ENCODE measurements around the gene ALDH1L1. TPM values are rescaled to one million over a fixed set of nuclear protein-coding genes. Genes with fewer than 3 reads are reported as not detected.

ALDH1L1 gene
- total RNA-seq, 2 experiments from 2014 or later = not detected

DNA sequence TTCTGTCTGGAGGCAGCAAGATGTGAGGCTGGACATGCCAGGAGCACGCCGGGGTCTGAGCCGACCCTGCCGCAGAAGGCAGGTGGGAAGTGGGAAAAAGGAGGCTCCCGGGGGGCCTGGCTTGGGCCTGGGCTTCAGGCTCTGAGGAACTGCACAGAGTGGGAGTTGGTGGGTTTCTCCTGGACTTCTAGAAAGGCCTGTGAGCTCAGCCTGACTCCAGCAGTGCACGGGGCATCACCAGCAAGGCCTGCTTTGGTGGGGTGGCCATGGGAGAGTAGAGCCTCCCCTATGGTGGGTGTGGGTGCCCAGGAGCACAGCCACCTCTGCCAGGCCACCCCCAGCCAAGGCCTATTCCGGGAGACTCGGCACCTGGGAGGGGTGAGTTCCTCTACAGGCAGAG, 78.4 kb downstream of the ALDH1L1 start:
- Histone ChIP-seq H3K27me3 (ENCODE audit: control insufficient read depth in 1 of 2, insufficient read depth in 2 of 2, low read length in 2 of 2) (no peaks in the 10 kb centered on the region), H3K4me1 (ENCODE audit: insufficient read depth, low read length) (no peaks in the 10 kb centered on the region), H3K27ac (ENCODE audit: low read depth in 1 of 2, low read length in 2 of 2) (no peak overlapping the region), H3K9me3 (ENCODE audit: control insufficient read depth in 1 of 2, insufficient read depth in 1 of 2, low read length in 2 of 2) (peaks cover 7 to 9% of the 10 kb centered on the region in 2 experiments), H3K4me3 (ENCODE audit: low read length) (no peak overlapping the region), H3K36me3 (ENCODE audit: insufficient read depth, low read length) (no peaks in the 10 kb centered on the region)
- H3K36me3 Mint-ChIP-seq (ENCODE audit: low read depth) = no peaks in the 10 kb centered on the region
- no peaks in the 10 kb centered on the region for H3K4me1 Mint-ChIP-seq (ENCODE audit: low read depth)
- H3K27me3 Mint-ChIP-seq = no peaks in the 10 kb centered on the region
- ChIA-PET CTCF (no interaction called here), POLR2A (interaction anchor here (1.1 kb wide), 1 partner anchor 111 kb away, joined by 3 read pairs; no protein-coding TSS in a partner anchor)
- no peak for ATAC-seq (ENCODE audit: poor library complexity)
- no peaks in the 10 kb centered on the region for H3K9me3 Mint-ChIP-seq
- no peak overlapping the region for H3K4me3 Mint-ChIP-seq
- intact Hi-C loops (cut with DNase I, micrococcal nuclease) = no loop called here
- no peak overlapping the region for H3K27ac Mint-ChIP-seq
- TF ChIP-seq, protein P1, sequence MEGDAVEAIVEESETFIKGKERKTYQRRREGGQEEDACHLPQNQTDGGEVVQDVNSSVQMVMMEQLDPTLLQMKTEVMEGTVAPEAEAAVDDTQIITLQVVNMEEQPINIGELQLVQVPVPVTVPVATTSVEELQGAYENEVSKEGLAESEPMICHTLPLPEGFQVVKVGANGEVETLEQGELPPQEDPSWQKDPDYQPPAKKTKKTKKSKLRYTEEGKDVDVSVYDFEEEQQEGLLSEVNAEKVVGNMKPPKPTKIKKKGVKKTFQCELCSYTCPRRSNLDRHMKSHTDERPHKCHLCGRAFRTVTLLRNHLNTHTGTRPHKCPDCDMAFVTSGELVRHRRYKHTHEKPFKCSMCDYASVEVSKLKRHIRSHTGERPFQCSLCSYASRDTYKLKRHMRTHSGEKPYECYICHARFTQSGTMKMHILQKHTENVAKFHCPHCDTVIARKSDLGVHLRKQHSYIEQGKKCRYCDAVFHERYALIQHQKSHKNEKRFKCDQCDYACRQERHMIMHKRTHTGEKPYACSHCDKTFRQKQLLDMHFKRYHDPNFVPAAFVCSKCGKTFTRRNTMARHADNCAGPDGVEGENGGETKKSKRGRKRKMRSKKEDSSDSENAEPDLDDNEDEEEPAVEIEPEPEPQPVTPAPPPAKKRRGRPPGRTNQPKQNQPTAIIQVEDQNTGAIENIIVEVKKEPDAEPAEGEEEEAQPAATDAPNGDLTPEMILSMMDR (IDR thresholded peaks at IDR 0.05) = no peak
- no peak for DNase-seq

DNA sequence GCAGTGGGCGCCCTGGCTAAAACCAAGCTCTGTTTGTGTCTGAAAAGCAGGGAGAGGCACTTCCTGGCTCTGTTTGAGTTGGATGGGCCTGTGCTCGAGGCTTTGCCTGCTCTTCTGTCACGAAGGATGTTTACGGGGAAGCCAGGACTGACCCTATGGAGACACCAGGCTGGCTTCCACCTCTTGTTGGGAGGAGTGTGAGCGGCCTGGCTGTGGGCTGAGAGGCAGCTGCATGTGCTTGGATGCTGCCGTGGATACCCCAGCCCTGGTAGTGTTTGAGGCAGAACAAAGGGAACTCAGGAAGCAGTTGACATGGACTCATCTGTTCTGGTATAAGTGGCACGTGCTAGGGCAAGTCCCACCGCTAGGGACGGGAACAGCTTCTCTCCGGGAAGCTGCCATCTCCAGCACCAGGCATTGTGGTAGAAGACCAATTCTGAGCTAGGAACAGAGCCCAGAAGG, 78.8 kb downstream of the ALDH1L1 start:
- ChIA-PET CTCF (no interaction called here), POLR2A (no interaction called here)
- H3K9me3 Mint-ChIP-seq = no peaks in the 10 kb centered on the region
- no peaks in the 10 kb centered on the region for H3K36me3 Mint-ChIP-seq (ENCODE audit: low read depth)
- H3K36me3 ChIP-seq (ENCODE audit: insufficient read depth, low read length) = no peaks in the 10 kb centered on the region
- peaks cover 9 to 12% of the 10 kb centered on the region in 2 experiments for H3K9me3 ChIP-seq (ENCODE audit: control insufficient read depth in 1 of 2, insufficient read depth in 1 of 2, low read length in 2 of 2)
- H3K4me3 ChIP-seq (ENCODE audit: low read length) = no peak overlapping the region
- DNase-seq (no peak), ATAC-seq (ENCODE audit: poor library complexity) (no peak)
- TF ChIP-seq, protein P1 (IDR thresholded peaks at IDR 0.05) = no peak
- no peaks in the 10 kb centered on the region for H3K4me1 Mint-ChIP-seq (ENCODE audit: low read depth)
- intact Hi-C loops (cut with DNase I, micrococcal nuclease) = no loop called here
- H3K27ac ChIP-seq (ENCODE audit: low read depth in 1 of 2, low read length in 2 of 2) = no peak overlapping the region
- H3K27ac Mint-ChIP-seq = no peak overlapping the region
- H3K4me1 ChIP-seq (ENCODE audit: insufficient read depth, low read length) = no peaks in the 10 kb centered on the region
- no peak overlapping the region for H3K4me3 Mint-ChIP-seq
- H3K27me3 Mint-ChIP-seq = no peaks in the 10 kb centered on the region
- no peaks in the 10 kb centered on the region for H3K27me3 ChIP-seq (ENCODE audit: control insufficient read depth in 1 of 2, insufficient read depth in 2 of 2, low read length in 2 of 2)

DNA sequence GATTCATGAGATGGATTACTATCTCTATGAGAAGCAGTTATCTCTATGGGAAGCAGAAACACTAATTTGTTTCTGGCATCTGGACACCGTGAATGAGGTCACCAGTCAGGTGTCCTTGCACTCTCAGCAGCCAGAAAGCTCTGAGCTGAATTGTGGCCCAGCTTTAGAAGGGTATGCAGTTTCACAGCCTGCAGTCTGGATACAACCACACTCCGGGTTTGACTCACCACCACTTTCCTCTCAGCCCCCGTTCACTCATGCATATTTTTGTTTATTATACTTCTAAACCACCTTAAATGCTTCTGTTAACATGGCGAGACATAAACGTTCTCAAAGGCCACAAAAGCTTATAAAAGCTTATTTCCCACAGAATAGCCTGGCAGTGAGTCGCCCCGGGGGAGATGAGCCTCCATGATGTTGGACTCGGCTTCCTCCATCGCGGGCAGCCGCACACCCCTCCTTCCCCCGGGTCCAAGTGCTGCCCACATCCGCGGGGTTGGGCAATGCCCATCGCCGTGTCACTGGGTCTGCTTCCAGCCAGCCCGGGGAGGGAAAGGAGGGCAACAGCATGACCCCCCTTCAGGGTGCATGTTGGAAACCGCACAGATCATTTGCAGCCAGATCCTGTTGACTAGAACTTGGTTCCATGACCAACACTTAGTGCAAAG, 79.6 kb downstream of the ALDH1L1 start:
- TF ChIP-seq, protein P1 (IDR thresholded peaks at IDR 0.05) = no peak
- no peaks in the 10 kb centered on the region for H3K27me3 ChIP-seq (ENCODE audit: control insufficient read depth in 1 of 2, insufficient read depth in 2 of 2, low read length in 2 of 2)
- H3K9me3 ChIP-seq (ENCODE audit: control insufficient read depth in 1 of 2, insufficient read depth in 1 of 2, low read length in 2 of 2) = peaks cover 9 to 19% of the 10 kb centered on the region in 2 experiments
- intact Hi-C loops (cut with DNase I, micrococcal nuclease) = no loop called here
- Mint-ChIP-seq H3K9me3 (no peaks in the 10 kb centered on the region), H3K27ac (no peak overlapping the region), H3K4me1 (ENCODE audit: low read depth) (no peaks in the 10 kb centered on the region), H3K36me3 (ENCODE audit: low read depth) (no peaks in the 10 kb centered on the region), H3K4me3 (no peak overlapping the region), H3K27me3 (no peaks in the 10 kb centered on the region)
- DNase-seq (no peak), ATAC-seq (ENCODE audit: poor library complexity) (no peak)
- ChIA-PET CTCF (no interaction called here), POLR2A (no interaction called here)
- no peaks in the 10 kb centered on the region for H3K4me1 ChIP-seq (ENCODE audit: insufficient read depth, low read length)
- H3K4me3 ChIP-seq (ENCODE audit: low read length) = no peak overlapping the region
- H3K36me3 ChIP-seq (ENCODE audit: insufficient read depth, low read length) = no peaks in the 10 kb centered on the region
- no peak overlapping the region for H3K27ac ChIP-seq (ENCODE audit: low read depth in 1 of 2, low read length in 2 of 2)

All from CD4-positive, alpha-beta T cell (primary cell).